Mesendoderm (in vitro differentiated cells): Measurements from ENCODE around the gene FOXB2.

Experiments
- DNase-seq: peaks from one replicate; pipeline ENCODE4 v3.0.0; 2013
- H2AK5ac ChIP-seq: 2 replicates; pipeline ENCODE4 v1.6.1; 2013; ENCODE audit warnings: low read length, inconsistent platforms
- H2BK120ac ChIP-seq: 2 replicates; pipeline ENCODE4 v1.6.1; 2013; ENCODE audit warnings: low read depth, mild to moderate bottlenecking, low read length, moderate library complexity, mixed read lengths
- H2BK15ac ChIP-seq: replicated peaks from 2 replicates; pipeline ENCODE4 v1.6.1; 2013; ENCODE audit warnings: low read depth, mild to moderate bottlenecking, moderate library complexity
- H2BK5ac ChIP-seq: 2 replicates; pipeline ENCODE4 v1.6.1; 2013; ENCODE audit warnings: low read length, inconsistent platforms
- H3K18ac ChIP-seq: 2 replicates; pipeline ENCODE4 v1.6.1; 2013; ENCODE audit warnings: mild to moderate bottlenecking, low read length, mixed read lengths
- H3K23ac ChIP-seq: one replicate; pipeline ENCODE4 v1.6.1; 2013; ENCODE audit warnings: low read length
- H3K27ac ChIP-seq: 2 replicates; pipeline ENCODE4 v1.5.1; 2013; ENCODE audit warnings: low read depth, mild to moderate bottlenecking, inconsistent platforms, low read length, moderate library complexity
- H3K27me3 ChIP-seq: 2 replicates; pipeline ENCODE4 v1.6.1; 2013; ENCODE audit warnings: low read length, control low read depth, mild to moderate bottlenecking, inconsistent platforms; ENCODE audit not compliant: insufficient read depth, poor library complexity
- H3K36me3 ChIP-seq: 2 replicates; pipeline ENCODE4 v1.6.1; 2013; ENCODE audit warnings: low read length, inconsistent platforms; ENCODE audit not compliant: control insufficient read depth, insufficient read depth
- H3K4ac ChIP-seq: one replicate; pipeline ENCODE4 v1.6.1; 2013; ENCODE audit warnings: low read depth, mild to moderate bottlenecking, low read length, moderate library complexity
- H3K4me1 ChIP-seq: 2 replicates; pipeline ENCODE4 v1.6.1; 2013; ENCODE audit warnings: low read depth, low read length, inconsistent platforms; ENCODE audit not compliant: control insufficient read depth
- H3K4me2 ChIP-seq: 2 replicates; pipeline ENCODE4 v1.6.1; 2013; ENCODE audit warnings: low read length
- H3K4me3 ChIP-seq: 2 replicates; pipeline ENCODE4 v1.5.1; 2013; ENCODE audit warnings: mild to moderate bottlenecking, low read length
- H3K56ac ChIP-seq: one replicate; pipeline ENCODE4 v1.6.1; 2013; ENCODE audit warnings: low read length
- H3K79me1 ChIP-seq: 2 replicates; pipeline ENCODE4 v1.6.1; 2013; ENCODE audit warnings: low read length, inconsistent platforms
- H3K79me2 ChIP-seq: 2 replicates; pipeline ENCODE4 v1.6.1; 2013; ENCODE audit warnings: mild to moderate bottlenecking, low read length; ENCODE audit not compliant: control insufficient read depth, insufficient read depth
- H3K9ac ChIP-seq: 2 replicates; pipeline ENCODE4 v1.6.1; 2013; ENCODE audit warnings: low read length, inconsistent platforms
- H4K5ac ChIP-seq: one replicate; pipeline ENCODE4 v1.6.1; 2013; ENCODE audit warnings: low read length
- H4K8ac ChIP-seq: one replicate; pipeline ENCODE4 v1.6.1; 2013; ENCODE audit warnings: low read depth, mild to moderate bottlenecking, control low read depth, low read length, moderate library complexity
- WGBS: extraction: QIAGEN DNeasy Blood & Tissue Kit; methylation state at CpG from one replicate; pipeline ENCODE4 v1.1.7; 2013; ENCODE audit warnings: low lambda C conversion rate, missing lambda C conversion rate; ENCODE audit not compliant: insufficient coverage; ENCODE audit errors: extremely low coverage; 5-methylcytosine and 5-hydroxymethylcytosine counted together

Gene FOXB2

DNA sequence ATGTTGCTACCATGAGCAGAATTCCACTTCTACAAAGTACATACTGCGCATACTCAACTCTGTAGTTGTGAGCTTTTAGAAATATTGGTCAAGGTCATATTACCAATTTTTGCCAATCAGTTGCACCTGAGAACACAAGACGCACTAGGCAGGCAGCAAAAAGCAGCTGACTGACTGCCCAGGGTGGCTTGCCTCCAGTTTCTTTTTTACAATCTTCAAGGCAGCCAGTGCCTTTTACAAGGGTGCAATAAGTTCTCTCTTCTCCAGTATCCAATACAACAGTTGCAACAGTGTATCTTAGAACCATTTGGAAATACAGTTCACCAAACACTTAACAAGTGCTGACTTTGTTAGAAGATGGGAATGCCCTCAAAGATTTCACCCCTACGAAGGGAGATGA lies 16.1 kb upstream of the FOXB2 start:
- H3K79me1 ChIP-seq = no peaks in the 10 kb centered on the region
- DNase-seq = no peak
- no peaks in the 10 kb centered on the region for H3K79me2 ChIP-seq
- no peak overlapping the region for H3K9ac ChIP-seq
- H3K27ac ChIP-seq = no peak overlapping the region
- WGBS = no CpG with 5 or more reads among the region's 3 CpGs
- no peak overlapping the region for H3K56ac ChIP-seq
- no peaks in the 10 kb centered on the region for H3K4me1 ChIP-seq
- H3K18ac ChIP-seq = no peak overlapping the region
- H3K4me2 ChIP-seq = no peak overlapping the region
- H3K27me3 ChIP-seq = no peaks in the 10 kb centered on the region
- H2BK5ac ChIP-seq = no peak overlapping the region
- H2BK120ac ChIP-seq = no peak overlapping the region
- no peak overlapping the region for H3K23ac ChIP-seq
- H3K36me3 ChIP-seq = no peaks in the 10 kb centered on the region
- no peak overlapping the region for H3K4ac ChIP-seq
- H4K8ac ChIP-seq = no peak overlapping the region
- H3K4me3 ChIP-seq = no peak overlapping the region
- H2BK15ac ChIP-seq = no peak overlapping the region
- no peak overlapping the region for H4K5ac ChIP-seq
- H2AK5ac ChIP-seq = no peak overlapping the region

- Histone ChIP-seq H2BK15ac (no peak overlapping the region), H3K4me2 (no peak overlapping the region), H3K18ac (no peak overlapping the region), H4K8ac (no peak overlapping the region), H3K27me3 (no peaks in the 10 kb centered on the region), H3K9ac (no peak overlapping the region), H3K4ac (no peak overlapping the region), H3K36me3 (no peaks in the 10 kb centered on the region), H4K5ac (no peak overlapping the region), H3K4me3 (no peak overlapping the region), H2BK120ac (no peak overlapping the region), H3K79me1 (no peaks in the 10 kb centered on the region), H3K23ac (no peak overlapping the region), H3K79me2 (no peaks in the 10 kb centered on the region), H3K27ac (no peak overlapping the region), H3K4me1 (no peaks in the 10 kb centered on the region), H2AK5ac (no peak overlapping the region), H2BK5ac (no peak overlapping the region), H3K56ac (no peak overlapping the region)
- no CpG with 5 or more reads among the region's 4 CpGs for WGBS
- DNase-seq = no peak
Observed at GRCh38 chr9:77005216-77005615, 14.2 kb upstream of the FOXB2 start.

DNA sequence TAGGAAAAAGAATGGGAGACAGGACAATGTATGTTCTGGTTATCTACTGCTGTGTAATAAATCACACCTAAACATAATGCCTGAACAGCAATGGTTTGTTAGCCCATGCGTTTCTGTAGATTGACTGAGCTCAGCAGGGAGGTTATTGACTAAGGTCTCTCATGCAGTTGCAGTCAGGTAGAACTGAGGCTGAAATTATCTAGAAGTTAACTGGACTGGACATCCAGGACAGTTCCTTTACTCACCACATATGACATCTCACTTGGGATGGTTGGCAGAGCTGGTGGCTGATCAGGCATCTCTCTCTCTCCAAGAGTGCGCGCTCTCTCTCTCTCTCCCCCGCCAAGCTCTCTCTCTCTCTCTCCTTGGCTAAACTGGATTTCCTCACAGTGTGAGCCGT lies 8.9 kb upstream of the FOXB2 start:
- Histone ChIP-seq H3K79me1 (no peaks in the 10 kb centered on the region), H3K36me3 (no peaks in the 10 kb centered on the region), H2AK5ac (no peak overlapping the region), H3K4me1 (peaks cover 3% of the 10 kb centered on the region), H3K79me2 (no peaks in the 10 kb centered on the region), H4K8ac (no peak overlapping the region), H3K27ac (no peak overlapping the region), H3K9ac (no peak overlapping the region), H3K4me2 (no peak overlapping the region), H4K5ac (no peak overlapping the region), H3K27me3 (peaks cover 29% of the 10 kb centered on the region), H3K4ac (no peak overlapping the region), H2BK15ac (no peak overlapping the region), H3K23ac (no peak overlapping the region), H3K18ac (no peak overlapping the region), H2BK120ac (no peak overlapping the region), H2BK5ac (no peak overlapping the region), H3K56ac (no peak overlapping the region), H3K4me3 (no peak overlapping the region)
- no CpG with 5 or more reads among the region's 5 CpGs for WGBS
- no peak for DNase-seq

DNA sequence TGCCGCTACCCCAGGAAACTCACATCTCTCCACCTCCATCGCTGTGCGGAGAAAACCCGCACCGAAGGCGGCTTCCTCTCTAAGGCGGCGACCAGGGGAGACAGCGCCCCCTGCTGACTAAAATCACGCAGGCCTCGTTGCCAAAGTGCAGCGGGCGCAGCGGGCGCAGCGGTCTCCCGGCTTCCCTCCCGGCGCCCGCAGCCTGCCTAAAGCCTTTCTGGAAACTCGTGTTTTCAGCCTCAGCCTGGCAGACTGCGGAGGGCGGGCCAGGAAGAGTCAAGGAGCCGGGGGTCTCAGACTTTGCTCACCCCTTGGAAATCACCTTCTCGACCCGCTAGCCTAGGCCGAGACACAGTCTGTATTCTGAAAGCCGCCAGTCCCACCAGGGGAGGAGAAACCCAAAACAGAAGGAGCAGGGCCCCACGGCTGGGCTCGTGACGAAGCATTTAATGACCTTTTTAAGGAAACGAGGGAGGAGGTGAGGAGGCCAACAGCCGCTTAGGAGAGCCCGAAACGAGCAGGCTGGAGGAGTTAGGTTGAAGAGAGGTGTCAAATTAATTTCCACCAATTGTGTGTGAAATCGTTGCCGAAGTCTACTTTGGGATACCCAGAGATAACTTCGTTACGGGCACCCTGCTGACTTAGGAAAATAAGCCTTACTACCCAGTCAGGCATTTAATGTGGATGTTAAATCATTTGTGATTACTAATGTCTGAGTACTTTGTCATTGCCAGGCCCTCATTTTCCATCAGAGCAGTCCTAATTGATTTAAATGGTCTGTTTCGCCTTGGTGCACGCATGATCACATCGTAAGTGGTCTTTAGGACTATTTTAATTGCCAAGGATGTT lies 7.3 kb upstream of the FOXB2 start:
- no peak overlapping the region for H2AK5ac ChIP-seq
- peaks cover 42% of the 10 kb centered on the region for H3K27me3 ChIP-seq
- H3K36me3 ChIP-seq = no peaks in the 10 kb centered on the region
- WGBS = no CpG with 5 or more reads among the region's 42 CpGs
- H3K23ac ChIP-seq = no peak overlapping the region
- H2BK15ac ChIP-seq = no peak overlapping the region
- H3K4me2 ChIP-seq = peak overlapping the region; percentile 38
- peak overlapping the region; percentile 1 for H3K56ac ChIP-seq
- no peak overlapping the region for H4K5ac ChIP-seq
- no peak overlapping the region for H2BK5ac ChIP-seq
- DNase-seq = peak; percentile 90
- no peak overlapping the region for H3K4me3 ChIP-seq
- no peak overlapping the region for H3K9ac ChIP-seq
- no peak overlapping the region for H4K8ac ChIP-seq
- peaks cover 3% of the 10 kb centered on the region for H3K4me1 ChIP-seq
- no peak overlapping the region for H2BK120ac ChIP-seq
- peak overlapping the region; percentile 5 for H3K18ac ChIP-seq
- H3K4ac ChIP-seq = no peak overlapping the region
- H3K27ac ChIP-seq = no peak overlapping the region
- H3K79me1 ChIP-seq = no peaks in the 10 kb centered on the region
- no peaks in the 10 kb centered on the region for H3K79me2 ChIP-seq

DNA sequence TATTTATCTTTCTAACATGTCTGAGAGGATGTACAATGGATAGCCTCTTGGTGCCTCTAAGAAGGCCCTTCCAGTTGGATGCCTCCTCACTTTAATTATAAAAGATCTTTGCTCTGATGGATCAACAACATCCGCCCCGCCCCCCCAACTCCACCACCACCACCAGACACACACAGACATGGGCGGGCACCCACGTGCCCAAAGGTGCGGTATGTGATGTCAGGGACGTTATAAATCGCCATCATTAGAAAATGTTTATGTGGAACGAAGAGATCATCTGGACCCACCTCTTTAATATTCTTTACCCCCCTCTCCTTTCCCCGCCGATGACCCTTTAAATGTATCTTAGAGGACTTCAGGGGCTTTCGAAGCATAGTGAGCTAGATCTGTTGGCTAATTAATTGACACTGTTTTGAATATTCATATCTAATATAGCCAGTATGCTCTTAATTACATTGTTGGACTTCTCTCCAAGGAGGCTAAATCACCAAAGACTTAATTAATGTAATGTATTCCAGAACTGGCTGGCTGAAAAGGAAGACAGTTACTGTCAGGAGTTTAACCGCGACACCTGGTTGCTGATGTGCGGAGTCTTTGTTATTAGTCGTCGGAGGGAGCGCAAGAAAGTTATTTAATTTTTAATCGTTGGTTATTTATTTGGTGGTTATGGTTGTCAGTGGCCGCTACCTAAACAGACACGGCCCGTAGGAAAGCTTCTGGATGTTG lies 6.1 kb upstream of the FOXB2 start:
- Histone ChIP-seq H3K56ac (no peak overlapping the region), H3K4me3 (no peak overlapping the region), H3K4me1 (peaks cover 3% of the 10 kb centered on the region), H2BK15ac (no peak overlapping the region), H4K8ac (no peak overlapping the region), H3K79me2 (no peaks in the 10 kb centered on the region), H3K79me1 (no peaks in the 10 kb centered on the region), H4K5ac (no peak overlapping the region), H3K27me3 (peaks cover 53% of the 10 kb centered on the region), H3K4ac (no peak overlapping the region), H3K36me3 (no peaks in the 10 kb centered on the region), H3K23ac (no peak overlapping the region), H3K18ac (no peak overlapping the region), H3K27ac (no peak overlapping the region), H3K4me2 (peak overlapping the region; percentile 18), H2AK5ac (no peak overlapping the region), H2BK120ac (no peak overlapping the region), H2BK5ac (no peak overlapping the region), H3K9ac (no peak overlapping the region)
- WGBS = no CpG with 5 or more reads among the region's 21 CpGs
- no peak for DNase-seq
